Psoas muscle (tissue), 8 donors: ENCODE data around the gene OBSCN. TPM values are rescaled to one million over a fixed set of nuclear protein-coding genes. Genes with fewer than 3 reads are reported as not detected.

Experiments used
- ATAC-seq, 4 donors: fragments of 200-7000 bp; cut with Tn5 transposase; one replicate each; pipeline ENCODE4 v1.9.1; 2020; ENCODE audit warnings: moderate library complexity in 3 of 4, mild to moderate bottlenecking in 2 of 4
- DNase-seq, 2 donors: peaks; one replicate each; pipeline ENCODE4 v3.0.0-alpha.2; 2020
- H3K27ac ChIP-seq: fragments of 200-600 bp; one replicate; pipeline ENCODE4 v1.8.0; 2022
- H3K27me3 ChIP-seq, 3 donors: fragments of 200-600 bp in 1 of 3; one replicate each; pipeline versions ENCODE4 v1.6.1 to v1.8.0; 2013 to 2022; ENCODE audit warnings: low read length in 2 of 3, mild to moderate bottlenecking in 2 of 3, moderate library complexity in 1 of 3; ENCODE audit not compliant: insufficient read depth in 3 of 3
- H3K36me3 ChIP-seq, 2 donors: fragments of 200-600 bp in 1 of 2; one replicate each; pipeline versions ENCODE4 v1.6.1 to v1.8.0; 2013 to 2022; ENCODE audit warnings: low read depth in 1 of 2, mild to moderate bottlenecking in 1 of 2, moderate library complexity in 1 of 2; ENCODE audit not compliant: insufficient read depth in 1 of 2
- H3K4me1 ChIP-seq: fragments of 200-600 bp; one replicate; pipeline ENCODE4 v1.8.0; 2022
- H3K4me3 ChIP-seq: fragments of 200-600 bp; one replicate; pipeline ENCODE4 v1.8.0; 2022; ENCODE audit warnings: mild to moderate bottlenecking
- H3K9me3 ChIP-seq: fragments of 200-600 bp; one replicate; pipeline ENCODE4 v1.8.0; 2022
- CTCF ChIP-seq: fragments of 200-600 bp; IDR thresholded peaks from one replicate; pipeline ENCODE4 v1.8.0; 2022; ENCODE audit warnings: antibody characterized with exemption
- WGBS, 3 donors: extraction: QIAGEN DNeasy Blood & Tissue Kit; methylation state at CpG; one replicate each; pipeline versions ENCODE4 v1.1.6 to v1.1.7; 2013; 5-methylcytosine and 5-hydroxymethylcytosine counted together
- intact Hi-C, 2 donors: fragments of 100-400 bp; cut with DNase I; formaldehyde crosslinking; loops; one replicate each; pipeline versions ENCODE4 v1.11.0 to v1.14.2; 2022
- polyA plus RNA-seq, 3 donors: library from polyadenylated mRNA; stranded (reverse); fragments of 200-250 nt; gene quantifications; one replicate each; pipeline ENCODE4 v1.2.3, GENCODE V29; 2013
- total RNA-seq, 4 donors: library from RNA; stranded (reverse); fragmentation: NEBNext Ultra II Directional in 2 of 4; extraction: Animal tissue kit (Norgen Biotek cat#: 25700) in 2 of 4; gene quantifications; one replicate each; pipeline versions ENCODE4 v1.2.1 to v1.2.4, GENCODE V29; 2021 to 2023
- donor health status: healthy with polysubstance abuse.
- donor health status: DM: no; HTN: no; CAD: no; lungs with moderate emphysema.
- donor health status: Bipolar disorder and iron deficiency.
- donor health status: healthy.
- donor health status: DM: yes; HTN: yes; CAD: no.
- donor health status: DM: no; HTN: no; CAD: no.
- donor health status: DM: no; HTN: no; CAD: no.
- donor health status: DM: yes; HTN: yes; CAD: no.

OBSCN gene
- total and polyA plus RNA-seq, 7 donors, result 397 to 1,869 (median 1,061) TPM

DNA sequence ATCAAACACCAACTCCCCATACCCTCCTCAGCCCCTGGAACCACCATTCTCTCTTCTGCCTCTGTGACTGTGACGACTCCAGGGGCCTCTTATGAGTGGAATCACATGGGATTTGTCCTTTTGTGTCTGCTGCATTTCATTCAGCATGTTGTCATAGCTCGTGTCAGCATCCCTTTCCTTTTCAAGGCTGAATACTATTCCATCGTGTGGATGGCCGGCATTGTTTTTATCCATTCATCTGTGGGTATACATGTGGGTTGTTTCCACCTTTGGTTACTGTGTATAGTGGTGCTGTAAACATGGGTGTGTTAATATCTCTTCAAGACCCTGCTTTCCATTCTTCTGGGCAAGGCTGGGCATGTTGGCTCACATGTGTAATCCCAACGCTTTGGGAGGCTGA, 17.1 kb upstream of the OBSCN start:
- H3K27ac ChIP-seq, result peak overlapping the region; percentile 91

GRCh38 chr1:228194436-228194835, 13.4 kb upstream of the OBSCN start:
- H3K36me3 ChIP-seq, result no peaks in the 10 kb centered on the region
- no peak overlapping the region for H3K27ac ChIP-seq
- no peak for ATAC-seq
- H3K27me3 ChIP-seq, result no peaks in the 10 kb centered on the region
- H3K4me3 ChIP-seq, result no peak overlapping the region
- peaks cover 36% of the 10 kb centered on the region for H3K4me1 ChIP-seq
- no peak for DNase-seq
- WGBS, 3 donors, result 72 to 85% (median 80%) methylated on average over 3 of the region's 3 CpGs
- intact Hi-C loops, result no loop called here
- peaks cover 7% of the 10 kb centered on the region for H3K9me3 ChIP-seq
- TF ChIP-seq CTCF, result no peak

More for the DNA sequence above, 17.1 kb upstream of the OBSCN start:
- intact Hi-C loops, result no loop called here
- no peaks in the 10 kb centered on the region for H3K27me3 ChIP-seq
- 90 to 95% (median 93%) methylated on average over 5 of the region's 5 CpGs for WGBS, 3 donors
- no peak for TF ChIP-seq CTCF
- no peaks in the 10 kb centered on the region for H3K9me3 ChIP-seq
- H3K4me3 ChIP-seq, result no peak overlapping the region
- H3K36me3 ChIP-seq, result no peaks in the 10 kb centered on the region
- peaks cover 23% of the 10 kb centered on the region for H3K4me1 ChIP-seq
- ATAC-seq (no peak), DNase-seq (no peak)

- TF ChIP-seq CTCF, result no peak
- H3K27me3 ChIP-seq, result no peaks in the 10 kb centered on the region
- H3K27ac ChIP-seq, result no peak overlapping the region
- 85 to 97% (median 92%) methylated on average over 8 of the region's 8 CpGs for WGBS, 3 donors
- peaks cover 13% of the 10 kb centered on the region for H3K9me3 ChIP-seq
- DNase-seq (no peak), ATAC-seq (no peak)
- H3K4me1 ChIP-seq, result peaks cover 36% of the 10 kb centered on the region
- intact Hi-C loops, result no loop called here
- no peak overlapping the region for H3K4me3 ChIP-seq
- no peaks in the 10 kb centered on the region for H3K36me3 ChIP-seq
Measured at GRCh38 chr1:228194921-228195812, 12.7 kb upstream of the OBSCN start.

GRCh38 chr1:228197555-228198147, 10.2 kb upstream of the OBSCN start:
- peaks cover 18% of the 10 kb centered on the region for H3K4me1 ChIP-seq
- H3K36me3 ChIP-seq, result no peaks in the 10 kb centered on the region
- intact Hi-C loops, result loop anchor here in 1 of 2 donors (2.0 kb wide), 1 partner anchor 31 kb away; no protein-coding TSS in a partner anchor
- no peak for TF ChIP-seq CTCF
- DNase-seq (peak in 1 of 2 donors; percentile 81), ATAC-seq (peak; percentile 92 to 98 (median 94))
- H3K9me3 ChIP-seq, result peaks cover 13% of the 10 kb centered on the region
- no peak overlapping the region for H3K4me3 ChIP-seq
- H3K27ac ChIP-seq, result peak overlapping the region; percentile 92
- no peaks in the 10 kb centered on the region for H3K27me3 ChIP-seq
- WGBS, 3 donors, result 47 to 65% (median 61%) methylated on average over 4 of the region's 4 CpGs
